SIG-M5 treated with dmso at 0.1 percent for 504 hours (cell line): ENCODE results near the gene SPON1.

Experiments used
- DNase-seq: peaks from one replicate; lab custom pipeline; 2025; ENCODE audit not compliant: unreplicated experiment; lab: John Stamatoyannopoulos, UW

Gene SPON1

DNA sequence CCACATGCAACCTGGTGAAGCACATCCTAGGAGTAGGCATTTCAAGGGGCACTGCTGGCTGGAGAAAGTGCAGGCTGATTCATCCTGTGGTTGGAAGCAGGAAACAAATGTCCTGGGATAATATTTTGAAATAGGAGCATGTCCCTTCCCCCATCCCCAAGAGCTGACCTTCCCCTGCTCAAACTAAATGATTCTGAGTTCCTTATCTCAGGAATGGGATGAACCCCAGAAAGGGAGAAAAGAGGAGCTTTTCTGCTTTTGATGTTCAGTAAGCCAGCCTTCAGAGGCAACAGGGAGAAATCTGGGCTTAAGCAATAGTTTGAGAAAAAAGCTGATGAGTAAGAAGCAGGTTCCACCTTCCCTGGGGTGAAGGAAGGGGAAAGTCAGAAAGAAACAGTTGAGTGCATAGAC, 19.5 kb upstream of the SPON1 start:
- no peak for DNase-seq

- DNase-seq = no peak
Observed at GRCh38 chr11:13944016-13944415, 18.5 kb upstream of the SPON1 start.

- no peak for DNase-seq
Observed at GRCh38 chr11:13944911-13945425, 17.6 kb upstream of the SPON1 start.

DNA sequence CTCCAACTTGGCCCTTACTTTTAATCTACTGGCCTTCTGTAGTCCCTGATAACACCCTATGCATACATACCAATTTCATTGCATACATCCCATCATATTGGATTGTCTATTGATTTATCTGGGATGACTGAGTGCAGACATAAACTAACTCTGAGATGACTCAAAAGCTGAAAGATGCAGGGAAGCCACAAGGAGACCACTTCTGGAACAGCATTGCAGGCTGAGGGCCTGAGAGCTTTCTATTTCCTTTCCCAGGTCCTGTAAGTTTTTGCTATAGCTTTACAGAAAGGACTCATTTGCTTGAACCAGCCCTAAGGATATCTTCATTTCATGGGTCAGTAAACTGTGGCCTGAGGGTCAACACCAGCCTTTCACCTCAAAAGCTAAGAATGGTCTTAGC, 15.1 kb upstream of the SPON1 start:
- no peak for DNase-seq

- no peak for DNase-seq
Observed at GRCh38 chr11:13949876-13950275, 12.6 kb upstream of the SPON1 start.

- DNase-seq = no peak
Observed at GRCh38 chr11:13952221-13952620, 10.3 kb upstream of the SPON1 start.

DNA sequence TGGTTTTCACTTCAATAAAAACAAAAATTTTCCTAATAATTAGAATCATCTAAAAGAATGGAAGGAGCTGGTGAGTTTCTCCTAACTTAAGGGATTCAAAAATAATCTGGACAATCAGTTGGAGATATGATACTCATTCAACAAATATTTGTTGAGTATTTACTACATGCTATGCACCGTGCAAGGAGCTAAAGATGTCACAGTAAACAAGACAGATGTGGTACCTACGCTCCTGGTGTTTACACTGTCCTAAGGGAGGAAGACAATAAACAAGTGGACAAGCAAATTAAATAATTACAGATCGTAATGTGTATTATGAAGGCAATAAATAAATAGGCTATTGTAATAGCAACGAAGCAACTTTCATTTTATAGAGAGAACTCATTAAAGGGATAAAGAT, 9.9 kb upstream of the SPON1 start:
- DNase-seq = no peak

- no peak for DNase-seq
Observed at GRCh38 chr11:13954591-13954990, 7.9 kb upstream of the SPON1 start.

- DNase-seq = peak; percentile 36
Observed at GRCh38 chr11:13955971-13956421, 6.5 kb upstream of the SPON1 start.

DNA sequence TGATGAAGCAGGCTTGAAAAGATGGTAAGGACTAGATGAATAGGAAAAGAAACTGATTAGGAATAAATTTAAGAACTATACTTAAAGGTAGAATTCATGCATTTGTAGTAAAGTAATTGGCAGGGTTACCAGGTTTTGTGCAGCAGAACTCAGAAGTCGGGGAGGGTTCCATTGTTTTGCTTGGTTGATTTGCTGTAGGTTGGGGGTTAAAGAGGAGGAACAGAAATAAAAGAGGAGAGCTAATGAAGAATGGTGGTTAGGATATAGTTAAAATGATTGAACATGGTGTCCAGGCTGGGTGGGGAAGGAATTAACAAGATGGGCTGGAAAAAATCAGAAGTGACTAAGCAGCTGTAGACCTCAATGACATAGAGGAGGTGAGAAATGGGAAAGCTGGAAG, 5.5 kb upstream of the SPON1 start:
- DNase-seq = no peak

DNA sequence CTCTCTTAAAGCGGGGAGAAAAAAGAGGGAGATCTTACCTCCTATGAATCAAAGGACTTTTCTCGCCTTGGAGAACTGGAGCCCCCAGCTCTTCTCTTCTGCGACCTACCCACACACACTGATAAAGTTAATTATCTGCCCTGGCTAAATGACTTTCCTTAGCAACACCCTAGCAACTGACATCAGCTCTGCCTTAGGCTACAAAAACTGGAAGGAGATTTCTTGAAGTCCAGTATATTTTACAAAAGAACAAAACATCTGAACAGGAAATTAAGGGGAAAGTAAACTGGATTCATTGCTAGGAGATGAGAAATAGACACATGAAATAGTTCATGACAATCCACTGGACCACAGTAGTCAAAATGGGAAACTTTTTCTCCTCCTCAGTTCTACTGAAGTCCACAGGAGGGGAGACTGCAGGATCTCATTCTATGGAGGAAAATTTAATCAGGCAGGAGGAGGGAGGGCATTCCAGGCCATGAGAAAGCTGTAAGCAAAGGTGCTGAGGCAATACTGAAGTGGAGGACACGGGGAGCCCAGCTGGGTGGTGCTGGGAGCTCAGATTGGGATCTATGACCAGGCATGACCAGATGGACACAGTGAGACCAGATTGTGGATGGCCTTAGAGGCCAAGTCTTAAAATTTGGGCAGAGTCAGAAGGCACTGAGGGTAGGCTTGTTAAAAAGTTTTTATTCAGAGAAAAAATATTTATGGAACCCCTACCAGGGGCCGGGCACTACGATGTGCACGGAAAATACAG, 3.7 kb upstream of the SPON1 start:
- DNase-seq = no peak

- no peak for DNase-seq
Observed at GRCh38 chr11:13962198-13962561, 343 bp upstream of the SPON1 start.

- DNase-seq = no peak
Observed at GRCh38 chr11:13963169-13963948, 836 bp downstream of the SPON1 start.

- DNase-seq = no peak
Observed at GRCh38 chr11:13963949-13964770, 1.6 kb downstream of the SPON1 start.

GRCh38 chr11:13964771-13965074, 2.2 kb downstream of the SPON1 start:
- DNase-seq = no peak

DNA sequence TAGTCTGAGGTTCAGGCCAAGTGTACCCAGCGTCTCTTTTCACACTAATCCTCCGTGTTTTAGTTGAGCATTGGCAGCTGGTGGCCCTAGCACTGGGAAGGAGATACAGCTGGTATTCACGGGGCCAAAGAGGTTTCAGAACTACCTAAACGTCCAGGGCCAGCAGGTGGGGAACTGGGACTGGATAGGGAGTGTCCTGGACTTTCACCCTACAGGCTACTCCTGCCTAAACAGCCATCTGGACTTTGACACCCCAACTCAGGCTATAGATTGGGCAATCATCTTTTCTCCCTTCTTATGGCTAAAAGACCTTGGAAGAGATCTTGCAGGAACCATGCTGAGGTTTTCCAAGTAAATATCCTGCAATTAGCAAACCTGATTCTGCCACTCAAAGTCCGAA, 2.8 kb downstream of the SPON1 start:
- no peak for DNase-seq

DNA sequence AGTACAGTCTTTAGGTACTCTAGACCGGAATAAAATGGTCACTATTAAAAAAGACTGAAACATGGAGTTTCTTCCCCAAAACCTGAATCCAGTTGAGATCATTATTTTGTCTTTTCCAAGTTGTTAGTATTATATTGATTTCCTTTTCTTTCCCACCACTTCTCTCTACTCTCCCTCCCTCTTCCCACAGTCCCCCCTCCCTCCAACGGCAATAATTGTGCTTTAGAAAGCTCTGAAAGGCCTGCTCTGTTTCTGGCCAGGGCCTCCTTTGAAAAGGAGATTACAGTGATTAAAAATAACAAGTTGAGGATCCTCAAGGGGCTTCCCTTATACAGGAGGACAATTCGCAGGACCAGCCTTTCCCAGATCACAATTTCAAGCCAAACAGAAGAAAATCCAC, 3.5 kb downstream of the SPON1 start:
- DNase-seq = no peak

GRCh38 chr11:13966486-13966885, 4.0 kb downstream of the SPON1 start:
- no peak for DNase-seq

DNA sequence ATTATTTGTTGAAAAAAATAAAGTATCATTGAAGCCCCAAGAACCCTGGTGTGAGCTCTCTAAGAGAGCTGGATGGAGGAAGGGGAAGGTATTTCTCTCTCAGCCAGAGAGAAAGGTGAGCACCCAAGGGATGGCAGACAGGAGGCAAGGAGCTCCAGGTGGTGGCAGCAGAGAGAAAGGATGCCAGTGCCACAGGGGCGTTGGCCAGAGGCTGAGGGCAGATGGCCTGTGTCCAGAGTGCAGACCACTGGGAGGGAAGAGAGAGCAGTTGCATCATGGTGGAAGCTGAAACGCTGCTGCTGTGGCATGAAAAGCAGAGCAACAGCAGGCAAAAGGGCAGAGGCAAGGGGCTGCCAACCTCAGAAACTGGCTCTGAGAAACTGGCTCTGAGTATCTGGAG, 8.5 kb downstream of the SPON1 start:
- no peak for DNase-seq

- DNase-seq = no peak
Observed at GRCh38 chr11:13972043-13972910, 9.8 kb downstream of the SPON1 start.

DNA sequence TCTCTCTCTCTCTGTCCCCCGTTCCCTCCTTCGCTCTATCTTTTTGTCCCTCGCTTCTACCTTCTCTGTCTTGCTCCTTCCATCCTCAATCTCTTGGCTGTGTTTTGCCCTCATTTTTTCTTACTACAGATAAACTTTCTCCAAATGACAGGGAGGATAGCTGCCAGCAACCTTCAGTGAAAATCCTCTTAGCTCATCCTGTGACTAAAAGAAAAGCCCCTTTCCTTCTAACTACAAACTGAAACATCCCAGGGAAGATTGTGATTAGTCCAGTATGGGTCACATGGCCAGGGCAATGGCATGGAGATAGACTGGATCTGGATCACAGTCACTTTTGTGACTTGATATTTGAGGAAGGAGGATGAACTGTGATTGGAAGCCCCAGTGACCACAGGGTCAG, 10.4 kb downstream of the SPON1 start:
- no peak for DNase-seq
